GM12864 (cell line): ENCODE results near the gene RETREG1.

Experiments used
- DNase-seq: peaks from one replicate; pipeline ENCODE4 v3.0.0-alpha.2; 2011; ENCODE audit warnings: low read depth
- H3K4me3 ChIP-seq: 2 replicates; pipeline ENCODE4 v1.5.1; 2011; ENCODE audit warnings: mild to moderate bottlenecking, low read depth, low read length, control low read depth
- CTCF ChIP-seq: IDR thresholded peaks from 2 replicates; pipeline ENCODE4 v1.5.1; 2011; ENCODE audit warnings: low read depth, mild to moderate bottlenecking, moderate library complexity, low read length, control low read depth, inconsistent platforms; ENCODE audit errors: missing control alignments

The RETREG1 gene

GRCh38 chr5:16616536-16617273 lies at the start of gene RETREG1:
TSS of gene RETREG1 (minus strand) at chr5:16616997. CDS start at chr5:16616971, 26 bp downstream.
- TF ChIP-seq CTCF: no peak
- H3K4me3 ChIP-seq: peak within 1 kb of the TSS; percentile 58
- DNase-seq: no peak

- TF ChIP-seq CTCF: no peak
- no peak overlapping the region for H3K4me3 ChIP-seq
- DNase-seq: no peak
Measured at GRCh38 chr5:16666130-16666882, 49.5 kb upstream of the RETREG1 start.

GRCh38 chr5:16665601-16666000 lies 48.8 kb upstream of the RETREG1 start:
- no peak for DNase-seq

GRCh38 chr5:16664368-16664767 lies 47.6 kb upstream of the RETREG1 start:
- H3K4me3 ChIP-seq: no peak overlapping the region
- no peak for DNase-seq
- TF ChIP-seq CTCF: no peak

More at GRCh38 chr5:16665601-16666000, 48.8 kb upstream of the RETREG1 start:
- no peak overlapping the region for H3K4me3 ChIP-seq
- no peak for TF ChIP-seq CTCF

GRCh38 chr5:16663840-16664239 lies 47.0 kb upstream of the RETREG1 start:
- no peak for DNase-seq
- H3K4me3 ChIP-seq: no peak overlapping the region
- TF ChIP-seq CTCF: no peak

- no peak overlapping the region for H3K4me3 ChIP-seq
- no peak for TF ChIP-seq CTCF
- DNase-seq: no peak
Measured at GRCh38 chr5:16661713-16662112, 44.9 kb upstream of the RETREG1 start.
